A549 (cell line): ENCODE measurements around the gene RXFP3.

ENCODE experiments used
- CBX8 ChIP-seq: fragments of 200-600 bp; sonication (generic); IDR thresholded peaks from 2 replicates; pipeline ENCODE4 v1.6.1; 2016
- CHD4 ChIP-seq: fragments of 200-600 bp; sonication (generic); IDR thresholded peaks from 2 replicates; pipeline ENCODE4 v1.6.1; 2016; ENCODE audit warnings: antibody characterized with exemption, mild to moderate bottlenecking, borderline replicate concordance
- EP300 ChIP-seq, 2 experiments: fragments of >200 bp; sonication (Bioruptor Twin); formaldehyde crosslinking; IDR thresholded peaks; 2 replicates in 1 of 2; 3 replicates in 1 of 2; pipeline ENCODE4 v1.6.1; 2016 to 2017
- MAFK ChIP-seq: fragments of 450-650 bp; IDR thresholded peaks from 2 replicates; pipeline ENCODE4 v1.6.1; 2014; ENCODE audit not compliant: partially characterized antibody
- MAZ ChIP-seq: fragments of 150-350 bp; IDR thresholded peaks from 2 replicates; pipeline ENCODE4 v1.6.1; 2014; ENCODE audit warnings: antibody characterized with exemption, low read depth, low read length, borderline replicate concordance
- POLR2A ChIP-seq: IDR thresholded peaks from 2 replicates; pipeline ENCODE4 v1.6.1; 2012; ENCODE audit warnings: mild to moderate bottlenecking, low read length
- RAD21 ChIP-seq, 2 experiments: fragments of >200 bp in 1 of 2; sonication (Bioruptor Twin) in 1 of 2; formaldehyde crosslinking in 1 of 2; IDR thresholded peaks in 1 of 2; conservative IDR thresholded peaks in 1 of 2; 2 replicates in 1 of 2; 3 replicates in 1 of 2; pipeline ENCODE4 v1.6.1; 2012 to 2018; ENCODE audit warnings: inconsistent platforms in 1 of 2
- SREBF2 ChIP-seq: fragments of 450-650 bp; IDR thresholded peaks from 2 replicates; pipeline ENCODE4 v1.6.1; 2014; ENCODE audit warnings: mild to moderate bottlenecking, moderate library complexity
- TF ChIP-seq, protein P1 (sequence below): fragments of >200 bp; sonication (Bioruptor Twin); formaldehyde crosslinking; IDR thresholded peaks from 3 replicates; pipeline ENCODE4 v1.5.1; 2016

GRCh38 chr5:33938507-33938796 is 2.3 kb downstream of the RXFP3 start:
- TF ChIP-seq, protein P1, sequence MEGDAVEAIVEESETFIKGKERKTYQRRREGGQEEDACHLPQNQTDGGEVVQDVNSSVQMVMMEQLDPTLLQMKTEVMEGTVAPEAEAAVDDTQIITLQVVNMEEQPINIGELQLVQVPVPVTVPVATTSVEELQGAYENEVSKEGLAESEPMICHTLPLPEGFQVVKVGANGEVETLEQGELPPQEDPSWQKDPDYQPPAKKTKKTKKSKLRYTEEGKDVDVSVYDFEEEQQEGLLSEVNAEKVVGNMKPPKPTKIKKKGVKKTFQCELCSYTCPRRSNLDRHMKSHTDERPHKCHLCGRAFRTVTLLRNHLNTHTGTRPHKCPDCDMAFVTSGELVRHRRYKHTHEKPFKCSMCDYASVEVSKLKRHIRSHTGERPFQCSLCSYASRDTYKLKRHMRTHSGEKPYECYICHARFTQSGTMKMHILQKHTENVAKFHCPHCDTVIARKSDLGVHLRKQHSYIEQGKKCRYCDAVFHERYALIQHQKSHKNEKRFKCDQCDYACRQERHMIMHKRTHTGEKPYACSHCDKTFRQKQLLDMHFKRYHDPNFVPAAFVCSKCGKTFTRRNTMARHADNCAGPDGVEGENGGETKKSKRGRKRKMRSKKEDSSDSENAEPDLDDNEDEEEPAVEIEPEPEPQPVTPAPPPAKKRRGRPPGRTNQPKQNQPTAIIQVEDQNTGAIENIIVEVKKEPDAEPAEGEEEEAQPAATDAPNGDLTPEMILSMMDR = no peak
- TF ChIP-seq EP300 (IDR thresholded peaks at IDR 0.05) = no peak
- no peak for TF ChIP-seq POLR2A
- TF ChIP-seq RAD21 (conservative IDR thresholded peaks at IDR 0.05 in 1 of 2, IDR thresholded peaks at IDR 0.05 in 1 of 2) = no peak
- no peak for TF ChIP-seq MAFK
- TF ChIP-seq MAZ = no peak
- TF ChIP-seq CHD4 = no peak
- TF ChIP-seq CBX8 = no peak
- TF ChIP-seq SREBF2 = no peak
